NCI-H2081 (cell line): ENCODE data around the gene ZNF433.
A peak's percentile ranks its signal among the peaks of the same experiment; 100 is the strongest.
"Not testable (repeated sequence)": the region's sequence is repeated elsewhere in the genome, so short reads cannot be mapped to it uniquely, and the experiment has no call there.

Source experiments
- DNase-seq, 2 experiments: peaks; one replicate each; lab custom pipeline; 2025; lab: John Stamatoyannopoulos, UW

Gene ZNF433

DNA sequence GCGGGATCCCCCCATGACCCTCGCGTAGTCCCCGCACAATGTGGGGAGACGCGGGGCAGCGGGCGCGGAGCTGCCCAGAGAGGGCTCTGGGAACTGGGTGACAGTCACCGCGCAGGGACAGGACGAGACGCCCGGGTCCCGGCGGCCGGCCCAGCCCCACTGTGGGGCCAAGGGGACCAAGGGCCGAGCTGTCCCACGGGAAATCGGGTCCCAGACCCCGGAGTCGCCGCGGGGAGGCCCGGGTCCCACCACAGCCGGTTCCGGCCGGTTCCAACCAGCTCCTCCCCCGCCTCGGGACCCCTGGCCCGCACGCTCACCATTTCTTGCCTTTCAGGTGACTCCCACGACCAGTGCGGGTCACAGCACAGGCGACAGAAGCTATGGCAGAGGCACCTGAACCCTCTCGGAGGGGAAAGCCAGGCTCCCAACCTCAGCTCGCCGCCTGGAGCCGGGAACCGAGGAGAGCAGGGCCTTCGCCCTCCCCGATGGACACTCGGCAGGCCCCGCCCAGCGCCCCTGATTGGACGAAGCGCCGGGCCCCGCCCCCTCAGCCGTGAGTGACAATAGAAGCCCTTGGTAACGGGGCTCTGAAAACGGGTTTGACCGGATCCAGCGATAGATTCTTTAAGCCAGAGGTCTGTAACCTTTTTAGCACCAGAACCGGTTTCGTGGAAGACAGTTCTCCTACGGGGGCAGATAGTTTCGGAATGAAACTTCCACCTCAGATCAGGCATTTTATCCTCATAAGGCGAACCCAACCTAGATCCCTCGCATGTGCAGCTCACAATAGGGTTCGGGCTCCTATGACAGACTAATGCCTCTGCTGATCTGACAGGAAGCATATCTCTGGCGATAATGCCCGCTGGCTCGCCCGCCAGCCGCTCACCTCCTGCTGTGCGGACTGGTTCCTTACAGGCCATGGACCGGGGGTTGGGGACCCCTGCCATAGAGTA is at the start of gene ZNF433:
ZNF433 (minus strand) TSS at position 460 of the 953 bp plus-strand sequence; CDS start at position 320, 140 bp downstream.
- peak; percentile 88 to 92 for DNase-seq

DNA sequence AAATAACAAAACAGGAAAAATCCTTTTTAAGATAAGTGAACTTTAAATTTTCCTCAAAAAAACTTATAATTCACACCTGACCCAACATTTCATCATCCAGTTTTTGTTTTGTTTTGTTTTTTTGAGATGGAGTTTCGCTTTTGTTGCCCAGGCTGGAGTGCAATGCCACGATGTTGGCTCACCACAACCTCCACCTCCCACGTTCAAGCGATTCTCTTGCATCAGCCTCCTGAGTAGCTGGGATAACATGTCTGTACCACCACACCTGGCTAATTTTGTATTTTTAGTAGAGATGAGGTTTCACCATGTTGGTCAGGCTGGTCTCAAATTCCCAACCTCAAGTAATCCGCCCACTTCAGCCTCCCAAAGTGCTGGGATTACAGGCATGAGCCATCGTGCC is 47.9 kb upstream of the ZNF433 start:
- not testable (repeated sequence) for DNase-seq

DNA sequence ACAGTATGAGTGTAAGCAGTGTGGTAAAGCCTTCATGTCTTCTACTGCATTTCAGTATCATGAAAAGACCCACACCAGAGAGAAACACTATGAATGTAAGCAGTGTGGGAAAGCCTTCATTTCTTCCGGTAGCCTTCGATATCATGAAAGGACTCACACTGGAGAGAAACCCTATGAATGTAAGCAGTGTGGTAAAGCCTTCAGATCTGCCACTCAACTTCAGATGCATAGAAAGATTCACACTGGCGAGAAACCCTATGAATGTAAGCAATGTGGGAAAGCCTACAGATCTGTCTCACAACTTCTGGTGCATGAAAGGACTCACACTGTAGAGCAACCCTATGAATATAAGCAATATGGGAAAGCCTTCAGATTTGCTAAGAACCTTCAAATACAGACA is 41.9 kb upstream of the ZNF433 start:
- no peak for DNase-seq

DNA sequence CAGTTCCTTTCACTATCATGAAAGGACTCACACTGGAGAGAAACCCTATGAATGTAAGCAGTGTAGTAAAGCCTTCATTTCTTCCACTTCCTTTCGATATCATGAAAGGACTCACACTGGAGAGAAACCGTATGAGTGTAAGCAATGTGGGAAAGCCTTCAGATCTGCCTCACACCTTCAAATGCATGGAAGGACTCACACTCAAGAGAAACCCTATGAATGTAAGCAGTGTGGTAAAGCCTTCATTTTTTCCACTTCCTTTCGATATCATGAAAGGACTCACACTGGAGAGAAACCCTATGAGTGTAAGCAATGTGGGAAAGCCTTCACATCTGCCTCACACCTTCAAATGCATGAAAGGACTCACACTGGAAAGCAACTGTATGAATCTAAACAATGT is 40.9 kb upstream of the ZNF433 start:
- DNase-seq = not testable (repeated sequence)

DNA sequence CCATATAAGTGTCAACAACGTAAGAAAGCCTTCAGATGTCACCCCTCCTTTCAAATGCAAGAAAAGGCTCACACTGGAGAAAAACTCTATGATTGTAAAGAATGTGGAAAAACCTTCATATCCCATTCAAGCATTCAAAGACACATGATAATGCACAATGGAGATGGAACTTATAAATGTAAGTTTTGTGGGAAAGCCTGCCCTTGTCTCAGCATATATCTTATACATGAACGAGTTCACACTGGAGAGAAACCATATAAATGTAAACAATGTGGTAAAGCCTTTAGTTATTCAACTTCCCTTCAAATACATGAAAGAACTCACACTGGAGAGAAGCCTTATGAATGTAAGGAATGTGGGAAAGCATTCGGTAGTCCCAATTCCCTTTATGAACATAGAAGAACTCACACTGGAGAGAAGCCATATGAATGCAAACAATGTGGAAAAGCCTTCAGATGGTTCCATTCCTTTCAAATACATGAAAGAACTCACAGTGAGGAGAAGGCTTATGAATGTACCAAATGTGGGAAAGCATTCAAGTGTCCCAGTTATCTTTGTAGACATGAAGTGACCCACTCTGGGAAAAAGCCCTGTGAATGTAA is 40.2 kb upstream of the ZNF433 start:
- no peak for DNase-seq

DNA sequence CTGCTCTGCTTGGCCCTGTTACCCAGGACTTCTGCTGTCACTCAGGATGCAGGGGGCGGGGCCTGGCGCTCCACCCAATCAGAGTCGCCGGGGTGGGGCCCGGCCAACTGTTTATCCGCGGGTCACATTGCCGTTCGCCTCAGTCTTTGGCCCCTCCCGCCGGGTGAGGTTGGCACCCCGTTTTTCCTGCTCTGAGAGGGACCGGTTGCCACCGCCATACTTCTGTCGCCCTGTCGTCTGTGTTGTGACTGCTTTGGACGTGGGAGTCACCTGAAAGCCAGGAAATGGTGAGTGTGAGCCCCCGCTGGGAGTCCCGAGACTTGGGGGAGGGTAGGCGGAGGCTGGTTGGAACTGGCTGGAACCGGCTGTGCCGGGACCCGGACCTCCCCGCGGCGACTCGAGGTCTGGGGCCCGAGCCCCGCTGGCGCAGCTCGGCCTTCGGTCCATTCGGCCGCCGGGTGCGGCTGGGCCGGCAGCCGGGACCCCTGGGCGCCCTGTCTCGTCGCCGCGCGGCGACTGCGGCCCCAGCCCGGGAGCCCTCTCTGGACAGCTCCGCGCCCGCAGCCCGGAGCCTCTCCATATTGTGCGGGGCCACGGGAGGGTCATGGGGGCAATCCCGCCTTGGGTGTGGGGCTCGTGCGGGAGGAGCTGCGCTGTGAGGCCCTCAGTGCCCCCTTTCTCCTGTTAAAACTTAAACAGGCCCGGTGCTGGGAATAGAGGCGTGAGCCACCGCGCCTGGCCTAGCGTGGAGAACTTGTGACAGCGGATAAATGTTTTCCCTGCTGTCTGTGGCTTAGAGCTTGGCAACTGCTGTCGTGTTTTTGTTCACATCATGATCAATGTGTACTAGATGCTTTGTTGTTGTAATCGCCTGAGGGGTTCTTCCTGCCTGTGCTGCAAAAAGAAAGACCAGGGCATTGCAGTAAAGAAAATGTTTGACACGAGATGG is 29.4 kb upstream of the ZNF433 start, which contains the start of gene ZNF844:
ZNF844 (plus strand) TSS at position 142 of the 949 bp plus-strand sequence; CDS start at position 285, 143 bp downstream.
- peak; percentile 56 to 79 for DNase-seq

DNA sequence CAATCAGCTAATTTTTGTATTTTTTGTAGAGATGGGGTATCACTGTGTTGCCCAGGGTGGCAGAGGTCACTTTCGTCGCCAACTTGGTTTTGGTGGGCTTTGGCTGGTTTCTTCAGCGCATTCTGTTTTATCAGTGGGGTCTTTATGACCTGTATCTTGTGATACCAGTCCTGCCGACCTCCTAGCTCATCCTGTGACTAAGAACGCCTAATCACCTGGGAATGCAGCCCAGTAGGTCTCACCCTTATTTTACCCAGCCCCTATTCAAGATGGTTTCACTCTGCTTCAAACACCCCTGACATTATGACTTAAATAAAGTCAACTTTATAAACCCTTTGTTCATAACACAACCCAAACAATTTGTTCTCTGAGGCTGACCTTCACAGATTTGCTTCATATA is 20.3 kb upstream of the ZNF433 start:
- DNase-seq = no peak

DNA sequence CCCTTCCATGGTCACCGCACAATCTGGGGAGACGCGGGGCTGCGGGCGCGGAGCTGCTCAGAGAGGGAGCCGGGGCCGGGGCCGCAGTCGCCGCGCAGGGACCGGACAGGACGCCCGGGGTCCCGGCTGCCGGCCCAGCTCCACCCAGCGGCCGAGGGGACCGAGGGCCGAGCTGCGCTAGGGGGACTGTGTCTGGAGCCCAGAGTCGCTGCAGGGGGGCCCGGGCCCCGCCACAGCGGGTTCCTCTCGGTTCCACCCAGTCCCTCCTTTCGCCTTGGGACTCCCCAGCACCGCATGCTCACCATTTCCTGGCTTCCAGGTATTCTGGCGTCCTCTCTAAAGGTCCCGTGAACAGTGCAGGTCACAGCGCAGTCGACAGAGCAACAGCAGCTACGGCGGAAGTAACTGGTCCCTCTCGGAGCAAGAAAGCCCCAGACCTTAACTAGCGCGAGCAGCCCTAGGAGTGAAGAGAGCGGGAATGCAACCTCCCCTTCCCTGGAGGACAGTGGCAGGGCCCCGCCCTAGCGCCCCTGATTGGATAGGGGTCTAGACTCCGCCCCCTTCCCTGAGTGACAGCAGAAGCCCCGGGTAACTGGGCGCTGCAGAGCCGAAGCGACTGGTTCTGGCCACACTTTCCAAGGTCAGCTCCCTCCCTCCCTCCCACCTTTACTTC is 17.2 kb upstream of the ZNF433 start, which contains the start of gene ZNF878:
ZNF878 (minus strand) TSS at position 465 of the 673 bp plus-strand sequence; CDS start at position 305, 160 bp downstream.
- peak; percentile 87 to 90 for DNase-seq

DNA sequence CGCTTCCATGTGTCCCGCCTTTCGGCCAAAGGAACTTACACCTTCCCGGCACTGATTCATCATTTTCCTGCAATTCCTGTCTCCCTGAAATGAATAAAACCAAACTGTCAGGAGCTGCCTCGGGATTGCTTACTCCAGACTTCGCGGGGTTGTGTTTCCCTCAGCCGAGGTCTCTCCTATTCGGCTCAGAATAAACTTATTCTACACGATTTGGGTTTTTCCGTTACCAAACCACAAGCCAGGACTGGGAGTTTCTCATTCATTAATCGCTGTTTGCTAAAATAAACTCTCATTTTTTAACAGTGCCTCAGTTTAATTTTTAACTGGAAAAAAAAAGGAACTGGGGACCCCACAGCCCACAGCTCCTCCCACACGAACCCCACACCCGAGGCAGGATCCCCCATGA is 16.6 kb upstream of the ZNF433 start:
- no peak for DNase-seq

DNA sequence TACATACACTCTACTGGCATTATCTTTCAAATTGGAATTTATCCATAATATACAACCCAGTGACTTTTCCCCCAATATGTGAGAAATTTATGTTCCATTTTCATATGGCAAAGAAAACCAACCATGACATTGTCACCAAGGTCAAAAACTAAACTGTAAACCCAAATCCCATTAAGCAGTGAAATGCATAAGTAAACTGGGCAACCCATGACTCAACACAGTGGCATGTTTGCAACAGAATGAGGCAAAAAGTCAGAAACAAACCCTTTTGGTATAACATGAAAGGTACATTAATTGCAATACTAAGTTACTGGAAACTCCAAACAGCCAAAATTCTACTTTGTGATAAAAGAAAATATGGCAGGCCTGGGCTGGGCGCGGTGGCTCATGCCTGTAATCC is 12.4 kb upstream of the ZNF433 start:
- no peak for DNase-seq

DNA sequence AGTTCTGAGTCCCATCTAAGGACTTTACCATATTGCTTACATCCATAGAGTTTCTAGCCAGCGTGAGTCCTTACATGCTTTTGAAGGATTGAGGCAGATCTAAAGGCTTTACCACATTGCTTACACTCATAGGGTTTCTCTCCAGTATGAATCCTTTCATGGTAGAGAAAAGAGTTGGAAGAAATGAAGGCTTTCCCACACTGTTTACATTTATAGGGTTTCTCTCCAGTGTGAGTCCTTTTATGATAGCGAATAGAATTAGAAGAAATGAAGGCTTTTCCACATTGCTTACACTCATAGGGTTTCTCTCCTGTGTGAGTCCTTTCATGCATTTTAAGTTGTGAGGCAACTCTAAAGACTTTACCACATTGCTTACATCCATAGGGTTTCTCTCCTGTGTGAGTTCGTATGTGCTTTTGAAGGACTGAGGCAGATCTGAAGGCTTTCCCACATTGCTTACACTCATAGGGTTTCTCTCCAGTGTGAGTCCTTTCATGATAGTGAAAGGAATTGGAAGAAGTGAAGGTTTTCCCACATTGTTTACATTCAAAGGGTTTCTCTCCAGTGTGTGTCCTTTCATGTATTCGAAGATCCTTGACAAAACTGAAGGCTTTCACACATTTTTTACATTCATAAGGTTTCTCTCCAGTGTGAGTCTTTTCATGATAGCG is 8.4 kb upstream of the ZNF433 start:
- no peak for DNase-seq

DNA sequence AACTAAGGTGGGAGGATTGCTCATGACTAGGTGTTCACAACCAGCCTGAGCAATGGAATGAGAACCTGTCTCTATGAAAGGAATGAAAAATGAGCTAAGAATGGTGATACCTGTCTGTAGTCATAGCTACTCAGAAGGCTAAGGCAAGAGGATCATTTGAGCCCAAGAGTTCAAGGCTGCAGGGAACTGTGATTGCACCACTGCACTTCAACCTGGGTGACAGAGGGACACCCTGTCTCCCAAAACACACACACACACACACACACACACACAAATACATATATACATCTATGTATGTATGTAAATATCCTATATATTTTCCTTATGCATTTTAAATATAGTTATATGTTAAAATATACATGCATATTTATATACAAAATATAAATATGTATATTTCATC is 7.4 kb upstream of the ZNF433 start:
- DNase-seq = no peak

DNA sequence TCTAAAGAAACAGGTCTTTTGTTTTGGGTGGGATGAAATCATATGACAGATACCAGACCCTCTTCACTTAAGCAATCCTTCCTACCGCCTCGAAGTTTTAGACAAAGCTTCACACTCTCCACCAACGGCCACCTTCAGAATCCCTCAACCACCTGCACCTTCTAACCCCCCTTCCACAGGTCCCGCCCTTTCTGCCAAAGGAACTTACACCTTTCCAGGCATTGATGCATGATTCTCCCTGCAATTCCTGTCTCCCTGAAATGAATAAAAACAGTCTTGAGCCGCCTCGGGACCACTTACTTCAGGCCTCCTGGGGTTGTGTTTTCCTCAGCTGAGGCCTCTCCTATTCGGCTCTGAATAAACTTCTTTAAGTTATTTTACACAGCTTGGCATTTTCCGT is 859 bp downstream of the ZNF433 start:
- no peak for DNase-seq

DNA sequence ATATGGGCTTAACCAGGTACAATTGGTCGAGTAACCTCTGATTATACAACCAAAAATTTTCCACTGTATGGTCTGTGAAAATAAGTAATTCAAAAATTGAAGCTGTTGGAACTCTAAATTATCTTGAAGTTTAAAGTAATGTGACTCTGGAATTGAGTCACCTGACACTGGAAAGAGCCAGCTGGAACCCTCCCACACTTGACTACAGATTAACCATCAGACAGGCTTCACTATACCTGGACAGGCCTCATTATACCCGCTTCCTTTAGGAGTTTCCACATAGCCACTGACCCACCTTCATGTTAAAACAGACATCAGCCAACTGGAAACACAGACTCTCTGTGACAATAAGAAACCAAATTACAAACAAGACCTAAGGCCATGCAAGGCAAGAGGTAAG is 1.3 kb downstream of the ZNF433 start:
- no peak for DNase-seq

DNA sequence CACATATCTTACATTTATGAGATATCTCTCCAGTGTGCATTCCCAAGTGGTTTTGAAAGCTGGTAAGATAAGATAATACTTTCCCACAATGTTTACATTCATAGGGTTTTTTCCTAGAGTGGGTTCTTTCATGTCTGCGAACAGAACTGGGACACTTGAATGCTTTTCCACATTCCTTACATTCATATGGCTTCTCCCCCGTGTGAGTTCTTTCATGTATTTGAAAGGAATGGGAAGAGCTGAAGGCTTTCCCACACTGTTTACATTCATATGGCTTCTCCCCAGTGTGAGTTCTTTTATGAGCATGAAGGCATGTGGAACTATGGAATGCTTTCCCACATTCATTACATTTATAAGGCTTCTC is 19.7 kb downstream of the ZNF433 start:
- DNase-seq = no peak

DNA sequence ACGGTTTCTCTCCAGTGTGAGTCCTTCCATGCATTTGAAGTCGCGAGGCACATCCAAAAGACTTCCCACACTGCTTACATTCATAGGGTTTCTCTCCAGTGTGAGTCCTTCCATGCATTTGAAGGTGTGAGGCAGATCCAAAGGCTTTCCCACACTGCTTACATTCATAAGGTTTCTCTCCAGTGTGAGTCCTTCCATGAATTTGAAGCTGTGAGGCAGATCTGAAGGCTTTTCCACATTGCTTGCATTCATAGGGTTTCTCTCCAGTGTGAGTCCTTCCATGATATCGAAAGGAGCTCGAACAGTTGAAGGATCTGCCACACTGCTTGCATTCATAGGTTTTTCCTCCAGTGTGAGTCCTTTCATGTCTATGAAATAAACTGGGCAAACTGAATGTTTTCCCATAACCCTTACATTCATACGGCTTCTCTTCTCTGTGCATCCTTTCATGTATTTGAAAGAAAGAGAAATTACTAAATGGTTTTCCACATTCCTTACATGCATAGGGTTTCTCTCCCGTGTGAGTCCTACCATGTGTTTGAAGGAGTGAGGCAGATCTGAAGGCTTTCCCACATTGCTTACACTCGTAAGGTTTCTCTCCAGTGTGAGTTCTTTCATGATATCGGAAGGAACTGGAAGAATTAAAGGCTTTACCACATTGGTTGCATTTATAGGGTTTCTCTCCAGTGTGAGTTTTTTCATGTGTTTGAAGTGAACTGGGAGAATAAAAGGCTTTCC is 20.3 kb downstream of the ZNF433 start:
- no peak for DNase-seq

DNA sequence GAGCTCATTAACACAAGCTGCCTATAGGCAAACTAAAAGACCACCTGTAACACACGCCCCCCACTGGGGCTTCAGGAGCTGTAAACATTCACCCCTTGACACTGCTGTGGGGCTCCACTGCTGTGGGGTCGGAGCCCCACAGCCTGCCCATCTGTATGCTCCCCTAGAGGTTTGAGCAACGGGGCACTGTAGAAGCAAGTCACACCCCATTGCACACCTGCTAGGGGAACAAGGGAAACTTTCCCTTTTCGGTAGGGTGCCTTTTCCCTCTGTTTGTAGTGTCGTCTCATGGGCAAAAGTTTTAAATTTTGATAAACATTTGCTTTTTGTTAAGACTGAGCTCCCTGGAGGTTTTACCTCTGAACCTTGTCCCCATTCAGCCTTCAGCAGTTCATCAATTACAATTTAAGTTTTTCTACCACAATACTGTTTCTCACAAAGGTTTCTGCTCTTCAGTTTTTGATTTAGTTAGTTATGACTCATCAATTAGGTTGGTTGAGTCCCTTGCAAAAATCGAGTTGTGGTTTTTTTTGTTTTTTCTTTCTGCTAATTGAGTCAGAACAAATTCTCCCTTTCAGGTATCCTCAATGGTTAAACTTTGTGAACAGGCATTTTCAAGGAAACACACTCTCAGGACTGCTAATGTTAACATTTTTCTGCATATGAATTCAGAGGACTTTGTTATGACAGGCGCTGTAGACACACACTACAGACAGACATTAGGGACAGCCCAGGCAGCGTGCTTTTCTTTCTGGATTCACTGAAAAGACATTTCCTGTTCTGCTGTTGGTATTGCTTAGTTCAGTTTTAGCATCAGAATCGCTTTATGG is 35.1 kb downstream of the ZNF433 start:
- DNase-seq = no peak

DNA sequence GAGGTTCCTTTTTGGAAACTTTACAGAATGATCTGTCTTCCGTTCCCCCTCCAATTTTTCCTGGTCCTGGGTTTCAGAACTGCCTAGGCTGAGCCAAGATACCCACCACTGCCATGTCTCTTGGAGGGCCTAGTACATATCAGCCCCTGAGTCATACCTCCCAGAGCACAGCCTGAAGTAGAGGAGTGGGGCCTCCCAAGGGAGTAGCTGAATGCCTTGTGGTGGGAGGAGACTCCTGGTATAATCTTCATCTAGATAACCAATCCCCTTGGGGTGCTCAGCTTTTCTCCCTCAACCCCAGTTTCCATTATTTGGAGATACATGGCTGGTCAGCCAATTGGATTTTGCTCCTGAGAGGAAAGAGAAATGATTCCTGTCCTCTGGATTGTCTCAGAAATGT is 40.3 kb downstream of the ZNF433 start:
- DNase-seq = no peak

DNA sequence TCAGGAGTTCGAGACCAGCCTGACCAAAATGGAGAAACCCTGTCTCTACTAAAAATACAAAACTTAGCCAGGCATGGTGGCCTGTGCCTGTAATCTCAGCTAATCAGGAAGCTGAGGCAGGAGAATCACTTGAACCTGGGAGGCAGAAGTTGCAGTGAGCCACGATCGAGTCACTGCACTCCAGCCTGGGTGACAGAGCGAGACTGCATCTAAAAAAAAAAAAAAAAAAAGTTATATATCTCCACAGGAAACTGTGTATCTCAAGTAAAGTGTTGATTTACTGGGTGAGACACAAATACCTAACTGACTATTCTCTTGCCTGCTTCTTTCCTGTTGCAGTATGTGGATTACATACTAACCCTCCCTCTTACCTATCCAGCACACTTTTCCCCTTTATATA is 43.6 kb downstream of the ZNF433 start:
- DNase-seq = not testable (repeated sequence)
